HT1080 (cell line): ENCODE results near the gene CENPN. TPM values are rescaled to one million over a fixed set of nuclear protein-coding genes. Genes with fewer than 3 reads are reported as not detected.
A peak's percentile ranks its signal among the peaks of the same experiment; 100 is the strongest.

Experiments used
- DNase-seq: peaks from one replicate; pipeline ENCODE4 v3.0.0-alpha.2; 2015; ENCODE audit warnings: low read depth
- polyA plus RNA-seq, 2 experiments: library from polyadenylated mRNA; depleted of rRNA; stranded (reverse); fragments of >200 nt; gene quantifications; 2 replicates each; pipeline ENCODE4 v1.2.3, GENCODE V29; 2015
- total RNA-seq: library from RNA; depleted of rRNA; stranded (reverse); fragments of >200 nt; shearing (Covaris generic); gene quantifications from 2 replicates; pipeline ENCODE4 v1.2.3, GENCODE V29; 2014; rRNA removed

CENPN gene
- 67.4 and 76.5 TPM in 2 replicates for total RNA-seq
- 37.9 and 39.0 TPM in 2 replicates for polyA plus RNA-seq (2015; cell fraction: cytosol; rRNA removed)
- 19.6 and 22.3 TPM in 2 replicates for polyA plus RNA-seq (2015; cell fraction: nucleus; rRNA removed)

- peak; percentile 96 for DNase-seq
Observed at GRCh38 chr16:81006813-81007695, at the start of gene CENPN, which contains the start of gene CMC2. Gene CENPN (plus strand): TSS chr16:81007214. CDS start chr16:81011940, 4,726 bp downstream. Gene CMC2 (minus strand): TSS chr16:81006885. CDS start chr16:80997394, 9,491 bp downstream.

GRCh38 chr16:80958284-80958683, 48.7 kb upstream of the CENPN start:
- DNase-seq: no peak

GRCh38 chr16:80962879-80963278, 44.1 kb upstream of the CENPN start:
- no peak for DNase-seq

- DNase-seq: no peak
Observed at GRCh38 chr16:80964351-80964750, 42.7 kb upstream of the CENPN start.

GRCh38 chr16:80966617-80967016, 40.4 kb upstream of the CENPN start:
- DNase-seq: no peak

- DNase-seq: peak; percentile 41
Observed at GRCh38 chr16:80968386-80969113, 38.5 kb upstream of the CENPN start.

GRCh38 chr16:80969114-80969484, 37.9 kb upstream of the CENPN start:
- no peak for DNase-seq

- no peak for DNase-seq
Observed at GRCh38 chr16:80971819-80972218, 35.2 kb upstream of the CENPN start.

GRCh38 chr16:80972611-80973010, 34.4 kb upstream of the CENPN start:
- no peak for DNase-seq

GRCh38 chr16:80973991-80974390, 33.0 kb upstream of the CENPN start:
- DNase-seq: peak; percentile 83

GRCh38 chr16:80974649-80975376, 32.2 kb upstream of the CENPN start:
- no peak for DNase-seq

GRCh38 chr16:80976946-80977345, 30.1 kb upstream of the CENPN start:
- no peak for DNase-seq

- DNase-seq: no peak
Observed at GRCh38 chr16:80981103-80981502, 25.9 kb upstream of the CENPN start.

- no peak for DNase-seq
Observed at GRCh38 chr16:80982646-80983045, 24.4 kb upstream of the CENPN start.

- no peak for DNase-seq
Observed at GRCh38 chr16:80984124-80984892, 22.7 kb upstream of the CENPN start.

- no peak for DNase-seq
Observed at GRCh38 chr16:80985611-80986010, 21.4 kb upstream of the CENPN start.

- no peak for DNase-seq
Observed at GRCh38 chr16:80986557-80986956, 20.5 kb upstream of the CENPN start.

- no peak for DNase-seq
Observed at GRCh38 chr16:80988756-80989155, 18.3 kb upstream of the CENPN start.

GRCh38 chr16:80989801-80990200, 17.2 kb upstream of the CENPN start:
- no peak for DNase-seq

GRCh38 chr16:80990577-80990976, 16.4 kb upstream of the CENPN start:
- DNase-seq: no peak

GRCh38 chr16:80990978-80991377, 16.0 kb upstream of the CENPN start:
- no peak for DNase-seq
